HG03045 (cell line): Measurements from ENCODE around the gene SHB.

Source experiments
- ATAC-seq: cut with Tn5 transposase; IDR thresholded peaks from one replicate; pipeline ENCODE4 v1.9.1; 2021; ENCODE audit warnings: mild to moderate bottlenecking, moderate library complexity; ENCODE audit not compliant: unreplicated experiment

Gene SHB, protein sequence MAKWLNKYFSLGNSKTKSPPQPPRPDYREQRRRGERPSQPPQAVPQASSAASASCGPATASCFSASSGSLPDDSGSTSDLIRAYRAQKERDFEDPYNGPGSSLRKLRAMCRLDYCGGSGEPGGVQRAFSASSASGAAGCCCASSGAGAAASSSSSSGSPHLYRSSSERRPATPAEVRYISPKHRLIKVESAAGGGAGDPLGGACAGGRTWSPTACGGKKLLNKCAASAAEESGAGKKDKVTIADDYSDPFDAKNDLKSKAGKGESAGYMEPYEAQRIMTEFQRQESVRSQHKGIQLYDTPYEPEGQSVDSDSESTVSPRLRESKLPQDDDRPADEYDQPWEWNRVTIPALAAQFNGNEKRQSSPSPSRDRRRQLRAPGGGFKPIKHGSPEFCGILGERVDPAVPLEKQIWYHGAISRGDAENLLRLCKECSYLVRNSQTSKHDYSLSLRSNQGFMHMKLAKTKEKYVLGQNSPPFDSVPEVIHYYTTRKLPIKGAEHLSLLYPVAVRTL

DNA sequence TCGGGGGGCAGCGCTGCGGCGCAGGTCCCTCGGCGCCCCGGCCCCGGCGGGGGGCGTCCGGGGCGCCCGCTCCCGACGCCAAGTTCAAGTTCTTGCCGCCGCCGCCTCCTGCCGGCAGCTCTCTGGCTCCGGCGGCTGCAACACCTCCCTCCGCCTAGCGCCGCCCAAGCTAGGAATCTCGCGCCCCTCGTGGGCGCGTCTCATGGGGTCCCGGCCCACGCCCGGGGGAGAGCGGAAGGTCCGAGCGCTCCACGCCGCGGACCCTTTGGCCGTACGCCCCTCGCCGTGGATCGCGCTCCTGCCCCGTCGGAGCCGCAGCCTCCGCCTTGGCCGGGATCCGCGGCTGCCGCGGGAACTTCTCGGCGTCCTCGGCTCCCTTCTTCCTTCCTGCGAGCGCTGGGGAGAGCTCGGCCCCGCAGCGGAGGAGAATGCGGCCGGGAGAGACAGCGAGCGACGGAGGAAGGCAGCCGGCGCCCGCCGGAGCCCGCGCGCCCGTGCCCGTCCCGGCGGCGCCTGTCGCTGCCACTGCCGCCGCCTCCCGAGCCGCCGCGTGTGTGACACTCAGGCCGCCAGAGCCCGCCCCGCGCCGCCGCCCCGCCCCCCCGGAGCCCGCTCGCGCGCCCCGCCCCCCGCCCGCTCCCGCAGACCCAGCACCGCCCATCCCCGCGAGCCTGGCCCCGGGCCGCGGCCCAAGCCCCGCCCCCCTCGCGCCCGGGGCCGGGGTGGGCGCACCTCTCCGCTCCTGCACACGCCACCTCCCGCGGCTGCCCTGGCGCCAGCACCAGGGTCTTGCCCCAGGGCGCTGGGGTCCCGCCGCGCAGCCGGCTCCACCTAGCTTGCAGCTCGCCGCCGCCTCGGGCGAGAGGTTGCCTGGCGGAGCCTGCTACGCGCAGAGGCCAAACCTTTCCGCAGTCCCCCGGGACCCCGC is at the start of gene SHB:
SHB (minus strand) TSS at position 527 of the 928 bp plus-strand sequence. CDS start 582 bp downstream, outside the sequence.
- ATAC-seq: peak; percentile 48

DNA sequence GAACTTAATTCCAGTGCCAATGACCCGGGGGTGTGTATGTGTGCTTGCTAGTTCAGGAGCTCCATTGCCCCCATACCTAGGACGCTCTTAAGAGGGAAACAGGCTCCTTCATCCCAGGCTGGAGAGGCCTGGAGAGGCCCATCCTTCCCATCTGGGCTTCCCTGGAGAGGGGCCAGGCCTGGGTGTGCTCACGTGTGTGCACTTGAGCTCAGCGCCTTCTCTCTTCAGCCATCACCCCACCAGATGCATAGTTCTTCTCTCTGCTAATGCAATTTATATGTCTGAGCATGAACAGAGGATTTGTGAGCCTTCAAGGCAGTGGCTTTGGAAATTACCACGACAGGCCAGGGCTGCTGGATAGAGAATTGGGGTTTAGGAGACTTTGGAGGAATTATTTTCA is 48.6 kb upstream of the SHB start:
- ATAC-seq: no peak

DNA sequence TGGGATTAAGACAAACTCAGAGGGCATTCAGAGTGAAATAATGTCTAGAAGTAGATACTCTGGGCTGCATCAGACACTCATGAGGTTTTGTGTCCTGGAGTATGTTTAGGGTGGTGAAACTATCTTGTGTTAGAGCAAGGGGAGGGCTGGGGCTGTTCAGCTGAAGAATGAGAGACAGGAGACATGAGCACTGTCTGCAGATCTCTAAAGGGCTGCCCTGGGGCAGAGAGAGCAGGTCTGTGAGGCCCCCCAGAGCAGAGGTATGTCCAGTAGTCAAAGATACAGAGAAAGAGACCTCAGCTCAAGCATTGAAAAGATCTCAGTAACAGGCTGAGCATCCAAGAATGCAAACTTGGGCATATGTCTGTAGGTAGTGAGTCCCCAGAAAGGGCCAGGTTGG is 45.9 kb upstream of the SHB start:
- no peak for ATAC-seq

DNA sequence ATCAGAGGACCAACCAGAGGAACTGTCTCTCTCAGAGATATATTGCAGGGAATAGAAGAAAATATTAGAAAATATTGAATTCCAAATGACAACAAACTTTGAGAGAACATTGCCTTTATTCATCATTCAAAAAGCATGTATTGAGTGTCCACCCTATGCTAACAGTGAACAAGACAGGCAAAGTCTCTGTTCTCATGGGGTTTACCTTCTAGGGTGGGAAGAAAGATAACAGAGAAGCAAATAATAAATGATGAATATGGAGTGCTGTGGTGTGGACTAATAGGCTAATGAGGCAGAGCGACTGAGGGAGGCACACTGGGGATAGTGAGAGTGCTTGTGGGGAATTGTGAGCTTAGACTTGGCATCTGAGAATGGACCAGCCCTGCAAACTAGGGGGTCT is 43.4 kb upstream of the SHB start:
- ATAC-seq: no peak

DNA sequence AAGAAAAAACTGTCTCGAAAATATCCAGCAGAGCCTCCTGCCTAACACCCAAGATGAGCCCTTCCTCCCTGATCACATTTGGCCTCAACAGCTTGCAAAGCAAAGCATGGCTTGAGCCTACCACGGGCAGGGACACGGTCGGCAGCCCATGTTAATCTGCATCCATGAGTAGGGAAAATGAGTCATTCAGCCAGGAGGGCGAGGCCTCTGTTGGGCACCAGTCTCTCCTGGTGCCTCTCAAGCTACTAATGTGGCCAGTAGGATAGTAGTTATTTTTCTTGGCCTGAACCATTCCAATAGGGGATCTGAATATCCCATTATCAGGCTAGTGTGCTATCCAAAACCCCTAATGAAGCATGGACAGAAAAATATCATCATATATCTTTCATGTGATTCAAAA is 43.0 kb upstream of the SHB start:
- no peak for ATAC-seq

DNA sequence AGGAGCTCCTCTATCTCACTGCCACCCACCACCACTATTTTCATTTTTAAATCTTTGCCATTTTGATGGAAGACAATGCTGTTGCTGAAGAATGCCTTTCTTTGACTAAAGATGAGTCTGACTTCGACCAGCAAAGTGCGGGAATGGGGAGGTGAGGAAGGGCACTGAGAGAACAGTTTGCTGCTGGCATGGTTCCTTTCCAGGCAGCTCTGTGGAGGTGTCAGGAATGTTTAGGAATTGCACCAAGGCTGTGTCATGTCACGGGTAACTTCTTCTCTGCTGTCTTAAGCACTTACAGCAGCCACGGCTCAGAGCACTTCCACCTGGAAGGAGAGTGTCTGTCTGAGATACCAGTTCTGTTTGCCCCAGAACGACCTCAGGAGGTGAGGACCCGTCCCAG is 41.4 kb upstream of the SHB start:
- ATAC-seq: no peak

DNA sequence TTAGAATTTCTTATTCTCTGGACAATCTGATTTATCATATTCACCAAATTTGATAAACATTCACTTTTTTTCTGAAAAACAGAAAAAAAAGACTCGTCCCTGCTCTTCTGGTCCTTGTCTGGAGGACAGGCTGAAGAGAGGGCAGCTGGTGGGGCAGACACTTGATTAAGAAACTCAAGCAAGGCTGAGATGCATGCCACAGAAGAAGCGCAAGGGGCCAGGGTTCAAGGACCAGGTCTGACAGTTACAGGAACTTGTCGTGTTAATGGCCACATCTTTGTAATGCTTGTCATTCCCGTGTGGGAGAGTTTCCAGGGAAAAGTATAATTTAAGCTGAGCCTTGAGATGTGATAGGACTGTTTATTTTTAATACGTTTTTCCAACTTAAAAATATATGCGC is 40.6 kb upstream of the SHB start:
- ATAC-seq: no peak

DNA sequence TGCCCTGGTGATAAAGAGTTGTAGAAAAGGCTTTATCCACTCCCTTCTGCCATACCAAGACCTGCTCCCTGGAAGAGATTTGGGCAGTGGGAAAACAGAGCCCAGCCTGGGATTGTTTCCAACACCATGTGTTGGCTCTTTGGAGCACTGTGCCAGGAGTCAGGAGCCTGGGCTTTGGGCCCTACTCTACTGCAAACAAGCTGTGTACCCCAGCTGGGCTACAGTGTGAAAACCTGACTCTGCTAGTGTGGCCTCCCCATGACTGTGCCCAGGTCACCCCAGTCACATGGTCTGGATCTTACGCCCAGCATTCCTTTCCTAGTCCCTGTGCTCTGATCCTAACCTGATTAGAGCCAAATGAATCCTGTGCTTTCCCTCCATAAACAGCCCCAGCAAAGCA is 39.3 kb upstream of the SHB start:
- ATAC-seq: no peak

DNA sequence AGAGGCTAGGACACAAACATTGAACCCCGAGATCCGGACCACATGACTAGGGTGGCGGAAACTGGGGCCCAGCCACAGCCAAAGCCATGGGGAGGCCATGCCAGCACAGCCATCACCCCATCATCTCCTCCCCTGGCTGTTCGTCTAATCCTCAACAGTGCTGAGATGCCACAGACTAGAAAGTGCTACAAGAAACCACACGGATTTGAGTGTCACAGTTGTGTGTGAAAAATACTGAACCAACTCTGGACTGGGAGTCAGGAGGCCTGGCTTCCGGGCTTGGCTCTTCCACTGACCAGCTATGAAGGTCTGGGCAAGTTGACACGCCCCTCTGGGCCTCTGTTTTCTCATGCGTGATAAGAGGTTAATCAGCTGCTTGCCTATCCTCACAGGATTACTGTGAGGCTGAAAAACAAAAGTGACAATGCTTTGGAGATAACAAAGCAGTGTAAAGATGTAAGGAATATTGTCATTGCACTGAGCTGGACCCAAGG is 38.8 kb upstream of the SHB start:
- no peak for ATAC-seq

DNA sequence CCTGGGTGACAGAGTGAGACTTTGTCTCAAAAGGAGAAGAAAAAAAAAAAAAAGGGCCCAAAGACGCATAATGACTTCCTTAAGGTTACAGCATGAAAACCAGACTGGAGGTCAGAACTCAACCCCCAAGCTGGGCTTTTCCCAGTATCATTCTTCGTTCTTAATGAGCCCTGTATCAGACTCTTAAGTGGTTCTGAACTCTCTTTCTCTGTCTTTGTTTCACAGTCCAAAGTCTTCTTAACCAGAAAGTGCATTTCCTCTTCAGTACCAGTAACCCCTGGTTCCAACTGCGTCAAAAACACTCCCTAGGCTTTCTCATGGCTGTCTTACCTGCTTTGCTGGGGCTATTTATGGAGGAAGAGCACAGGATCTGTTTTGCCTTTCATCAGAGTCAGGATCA is 38.4 kb upstream of the SHB start:
- no peak for ATAC-seq

DNA sequence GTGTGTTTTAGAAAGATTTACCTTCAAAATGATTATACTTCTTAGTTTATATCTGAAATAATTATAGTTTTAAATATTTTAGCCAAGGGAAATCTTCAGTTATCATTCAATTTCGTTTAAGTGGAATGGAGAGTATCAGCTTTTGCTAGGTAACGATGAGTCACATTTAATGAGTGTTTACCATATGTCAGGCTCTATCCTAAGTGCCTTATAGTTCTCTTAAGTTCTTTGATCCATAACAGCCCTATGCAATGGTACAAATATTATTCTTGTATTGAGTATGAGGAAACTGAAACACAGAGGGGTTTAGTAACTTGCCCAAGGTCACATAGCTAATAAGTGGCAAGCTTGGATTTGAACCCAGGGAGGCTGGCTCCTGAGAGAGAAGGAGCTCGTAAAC is 37.5 kb upstream of the SHB start:
- ATAC-seq: no peak

DNA sequence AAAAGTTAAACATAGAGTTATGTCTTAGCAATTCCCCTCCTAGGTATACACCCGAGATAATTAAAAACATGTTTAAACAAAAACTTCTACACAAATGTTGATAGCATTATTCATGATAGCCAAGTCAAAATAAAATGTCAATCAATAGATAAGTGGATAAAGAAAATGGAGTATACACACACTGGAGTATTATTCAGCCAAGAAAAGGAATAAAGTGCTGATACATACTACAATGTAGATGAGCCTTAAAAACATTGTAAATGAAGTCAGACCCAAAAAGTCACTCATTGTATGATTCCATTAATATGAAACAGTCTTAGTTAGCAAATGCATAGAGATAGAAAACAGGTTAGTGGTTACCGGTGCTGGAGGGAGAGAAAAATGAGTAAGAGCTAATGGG is 34.3 kb upstream of the SHB start:
- no peak for ATAC-seq

DNA sequence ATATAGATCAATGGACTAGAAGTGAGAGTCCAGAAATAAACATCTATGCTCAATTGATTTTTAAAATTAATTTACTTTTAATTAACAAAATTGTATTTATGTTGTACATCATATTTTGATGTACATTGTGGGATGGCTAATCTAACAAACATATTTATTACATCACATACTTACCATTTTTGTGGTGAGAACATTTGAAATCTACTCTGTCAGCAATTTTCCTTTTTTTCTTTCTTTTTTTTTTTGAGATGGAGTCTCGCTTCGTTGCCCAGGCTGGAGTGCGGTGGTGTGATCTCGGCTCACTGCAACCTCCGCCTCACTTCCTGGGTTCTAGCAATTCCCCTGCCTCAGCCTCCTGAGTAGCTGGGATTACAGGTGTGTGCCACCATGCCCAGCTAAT is 32.4 kb upstream of the SHB start:
- no peak for ATAC-seq

DNA sequence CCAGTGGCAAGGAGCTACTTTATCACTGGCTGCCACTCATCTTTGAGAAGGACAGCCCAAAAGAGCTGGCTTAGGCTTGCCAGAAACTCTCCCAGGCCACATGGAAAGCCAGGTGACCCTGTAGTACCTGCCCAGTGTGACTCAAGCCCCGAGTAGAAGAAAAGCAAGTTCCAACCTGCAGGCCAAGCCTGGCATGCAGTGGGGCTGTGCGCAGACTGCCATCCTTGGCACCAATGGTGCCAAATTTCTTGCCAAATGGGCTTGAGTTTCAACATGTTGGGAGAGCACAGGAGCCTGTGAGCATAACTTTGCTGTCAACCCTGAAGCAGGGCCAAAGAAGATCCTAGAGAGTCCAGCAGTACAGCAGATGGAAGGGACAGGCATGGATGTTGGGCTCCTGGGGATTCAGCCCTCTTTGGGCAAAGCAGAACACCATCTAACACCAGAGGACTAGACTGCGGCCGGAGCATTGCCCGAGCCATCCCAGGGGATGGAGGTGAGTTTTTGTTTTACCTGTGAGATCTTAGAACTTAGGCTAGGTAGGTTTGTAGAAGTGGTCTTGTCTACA is 27.3 kb upstream of the SHB start:
- no peak for ATAC-seq

DNA sequence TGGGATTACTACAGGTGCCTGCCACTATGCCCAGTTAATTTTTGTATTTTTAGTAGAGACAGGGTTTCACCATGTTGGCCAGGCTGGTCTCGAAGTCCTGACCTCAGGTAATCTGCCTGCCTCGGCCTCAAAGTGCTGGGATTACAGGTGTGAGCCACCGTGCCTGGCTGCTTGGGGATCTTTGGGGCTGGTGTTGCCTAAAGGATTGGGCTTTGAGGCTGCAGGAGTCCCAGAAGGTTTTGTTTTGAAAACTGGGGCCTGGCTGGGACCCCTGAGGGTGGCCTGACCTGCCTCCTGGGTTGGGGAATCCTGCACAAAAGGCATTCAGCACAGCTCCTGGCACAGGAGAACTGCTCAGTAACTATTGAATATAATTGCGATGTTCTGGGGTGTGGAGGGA is 25.1 kb upstream of the SHB start:
- ATAC-seq: no peak

DNA sequence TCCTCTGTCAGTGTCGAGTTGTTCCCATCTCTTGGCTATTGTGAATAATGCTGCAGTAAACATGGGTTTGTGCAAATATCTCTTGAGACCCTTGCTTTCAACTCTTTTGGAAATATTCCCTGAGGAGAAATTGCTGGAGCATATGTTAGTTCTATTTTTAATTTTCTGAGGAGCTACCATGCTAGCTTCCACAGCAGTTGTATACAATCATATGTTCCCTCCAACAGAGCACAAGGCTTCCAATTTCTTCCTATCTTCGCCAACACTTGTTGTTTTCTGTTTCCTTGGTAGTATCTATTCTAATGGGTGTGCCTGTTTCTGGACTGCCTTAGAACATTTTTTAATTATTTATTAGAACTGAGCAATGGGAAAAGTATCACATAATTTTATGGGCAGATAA is 23.6 kb upstream of the SHB start:
- no peak for ATAC-seq

DNA sequence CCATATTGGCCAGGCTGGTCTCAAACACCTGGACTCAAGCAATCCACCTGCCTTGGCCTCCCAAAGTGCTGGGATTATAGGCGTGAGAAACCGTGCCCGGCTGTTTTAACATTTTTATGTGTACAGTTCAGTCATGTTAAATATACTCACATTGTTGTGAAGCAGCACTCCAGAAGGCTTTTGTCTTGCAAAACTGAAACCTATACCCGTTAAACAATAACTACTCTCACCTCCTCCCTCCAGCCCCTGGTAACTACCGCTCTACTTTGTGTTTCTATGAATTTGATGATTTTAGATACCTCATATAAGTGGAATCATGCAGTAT is 23.1 kb upstream of the SHB start:
- no peak for ATAC-seq

DNA sequence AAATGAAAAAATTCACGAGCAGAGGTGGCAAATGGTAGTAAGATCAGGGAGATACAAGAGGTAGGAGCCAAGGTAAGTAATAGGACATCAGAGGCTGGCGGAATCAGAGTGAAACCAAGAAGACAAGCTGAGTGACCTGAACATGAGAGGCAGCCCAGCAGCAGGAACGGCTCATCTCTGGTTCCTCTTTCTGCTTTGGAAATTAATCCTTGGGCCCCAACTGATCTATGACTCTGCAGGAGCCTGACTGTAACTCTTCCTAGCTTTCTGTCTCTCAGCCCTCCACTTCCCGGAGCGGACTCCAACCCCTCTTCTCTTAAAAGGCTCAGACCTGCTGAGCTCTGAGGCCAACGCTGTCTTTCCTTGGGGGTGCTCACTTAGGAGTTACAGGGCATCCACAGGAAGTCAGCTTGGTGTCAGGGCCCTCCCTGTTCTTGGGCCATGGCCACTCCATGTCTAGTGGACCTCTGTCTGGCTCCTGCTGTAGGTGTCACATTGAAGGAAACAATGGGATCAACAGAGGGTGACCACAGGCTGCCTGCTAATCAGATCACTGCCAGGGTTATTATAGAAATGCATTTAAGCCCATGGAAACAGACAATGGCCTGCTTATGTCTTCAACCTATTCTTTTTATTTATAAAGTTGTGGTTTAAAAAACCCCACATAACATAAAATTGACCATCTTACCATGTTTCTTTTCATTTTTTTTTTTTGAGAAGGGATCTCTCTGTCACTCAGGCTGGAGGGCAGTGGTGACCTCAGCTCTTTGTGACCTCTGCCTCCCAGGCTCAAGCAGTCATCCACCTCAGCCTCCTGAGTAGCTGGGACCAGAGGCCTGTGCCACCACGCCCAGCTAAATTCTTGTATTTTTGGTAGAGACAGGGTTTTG is 22.5 kb upstream of the SHB start:
- ATAC-seq: peak; percentile 60

DNA sequence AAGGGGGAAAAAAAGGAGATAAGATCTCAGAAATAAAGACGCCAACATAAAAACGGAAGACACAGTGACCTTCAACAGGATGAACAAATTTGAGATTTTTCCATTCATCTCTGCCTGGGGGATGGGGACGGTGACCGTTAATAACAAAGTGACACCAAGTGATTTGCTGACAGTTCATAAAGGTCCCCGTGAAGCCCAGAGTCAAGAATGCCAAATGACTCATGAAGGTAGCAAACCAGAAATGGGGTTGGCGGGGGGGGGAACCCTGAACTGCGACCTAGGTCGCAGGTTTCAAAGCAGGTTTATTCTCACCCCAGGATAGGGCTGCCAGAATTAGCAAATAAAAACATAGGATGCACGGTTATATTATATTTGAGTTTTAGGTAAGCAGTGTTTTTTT is 21.1 kb upstream of the SHB start:
- ATAC-seq: no peak

DNA sequence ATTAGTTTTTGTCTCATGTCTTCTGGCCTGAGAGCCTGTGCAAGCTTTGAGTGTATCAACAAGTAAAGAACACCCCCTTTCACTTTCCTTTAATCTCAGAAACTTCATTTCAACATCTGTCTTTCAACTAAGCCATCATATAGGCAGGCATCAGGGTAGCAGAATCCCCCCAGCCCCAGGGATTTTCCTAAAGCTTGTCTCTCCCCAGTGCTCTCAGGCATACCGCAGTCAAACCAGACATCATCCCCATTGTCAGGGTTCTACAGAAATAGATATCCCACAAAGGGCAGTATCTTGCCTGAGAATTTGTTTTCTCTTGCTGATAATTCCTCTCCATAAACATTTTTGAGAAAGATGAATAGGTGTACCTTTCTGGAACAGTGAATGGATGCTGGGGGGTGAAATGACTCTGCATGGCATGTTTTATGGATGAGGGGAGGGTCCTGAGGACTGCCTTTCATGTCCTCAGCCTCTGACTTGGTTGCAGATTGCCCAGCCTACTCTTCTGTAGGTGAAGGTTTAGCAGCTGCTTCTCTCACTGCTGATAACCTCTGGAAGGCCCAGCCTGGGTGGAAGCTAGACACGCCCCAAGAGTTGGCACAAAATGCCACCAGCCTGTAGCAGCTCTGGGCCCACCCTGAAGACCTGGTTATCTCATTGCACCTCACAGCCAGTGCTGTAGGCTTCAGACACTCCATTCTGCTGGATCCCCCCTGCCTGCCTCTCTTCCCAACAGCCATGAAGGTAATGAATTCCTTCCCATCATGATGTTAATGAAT is 20.5 kb upstream of the SHB start:
- ATAC-seq: no peak
